GM18870 (cell line): ENCODE measurements around the gene FOXO1.
"Not testable (repeated sequence)": the region's sequence is repeated elsewhere in the genome, so short reads cannot be mapped to it uniquely, and the experiment has no call there.

Experiments used
- ATAC-seq: cut with Tn5 transposase; IDR thresholded peaks from one replicate; pipeline ENCODE4 v1.9.1; 2021; ENCODE audit warnings: moderate library complexity; ENCODE audit not compliant: unreplicated experiment

Gene FOXO1

DNA sequence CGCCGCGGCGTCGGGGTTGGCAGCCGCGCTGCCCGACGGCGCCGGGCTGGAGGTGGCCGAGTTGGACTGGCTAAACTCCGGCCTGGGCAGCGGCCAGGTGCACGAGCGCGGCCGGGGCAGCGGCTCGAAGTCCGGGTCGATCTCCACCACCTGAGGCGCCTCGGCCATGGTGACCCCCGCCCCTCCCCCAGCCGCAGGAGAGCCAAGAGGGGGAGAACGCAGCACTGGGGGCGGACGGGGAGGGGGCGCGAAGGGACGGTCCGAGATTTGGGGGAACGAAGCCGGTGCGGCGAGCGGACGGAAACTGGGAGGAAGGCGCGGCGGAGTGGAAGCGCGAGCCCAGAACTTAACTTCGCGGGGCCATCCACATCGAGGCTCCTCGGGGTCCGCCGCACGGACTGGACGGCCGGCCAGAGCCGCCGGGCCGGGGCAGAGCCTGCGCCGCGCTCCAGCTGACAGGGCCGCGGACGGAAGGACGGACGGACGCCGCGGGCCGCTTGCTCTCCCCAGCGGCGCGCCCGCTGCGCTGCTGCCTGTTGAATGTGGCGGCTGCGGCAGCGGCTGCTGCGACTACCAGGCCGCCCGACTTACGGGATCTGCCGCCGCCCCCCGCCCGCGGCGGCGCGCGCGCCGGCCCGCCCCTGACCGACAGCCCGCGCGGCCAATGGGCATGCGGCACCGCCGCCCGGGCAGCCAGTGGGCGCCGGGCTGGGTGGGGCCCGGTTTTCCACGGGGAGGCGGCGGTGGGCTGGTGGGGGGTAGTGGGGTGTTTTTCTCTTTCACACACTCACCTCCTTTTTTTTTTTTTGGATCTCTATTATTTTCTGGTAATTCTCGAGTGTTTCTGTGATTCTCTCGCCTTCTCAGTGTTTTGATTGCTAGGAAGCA, at the start of gene FOXO1:
TSS of gene FOXO1 (minus strand) at position 597 of the 888 bp plus-strand sequence. CDS start at position 168, 429 bp downstream.
- ATAC-seq: peak; percentile 24

GRCh38 chr13:40714433-40714832, 48.0 kb upstream of the FOXO1 start:
- ATAC-seq: not testable (repeated sequence)

GRCh38 chr13:40706439-40706838, 40.0 kb upstream of the FOXO1 start:
- ATAC-seq: no peak

GRCh38 chr13:40697711-40698110, 31.3 kb upstream of the FOXO1 start:
- ATAC-seq: peak; percentile 64

- no peak for ATAC-seq
Observed at GRCh38 chr13:40694426-40694825, 28.0 kb upstream of the FOXO1 start.

DNA sequence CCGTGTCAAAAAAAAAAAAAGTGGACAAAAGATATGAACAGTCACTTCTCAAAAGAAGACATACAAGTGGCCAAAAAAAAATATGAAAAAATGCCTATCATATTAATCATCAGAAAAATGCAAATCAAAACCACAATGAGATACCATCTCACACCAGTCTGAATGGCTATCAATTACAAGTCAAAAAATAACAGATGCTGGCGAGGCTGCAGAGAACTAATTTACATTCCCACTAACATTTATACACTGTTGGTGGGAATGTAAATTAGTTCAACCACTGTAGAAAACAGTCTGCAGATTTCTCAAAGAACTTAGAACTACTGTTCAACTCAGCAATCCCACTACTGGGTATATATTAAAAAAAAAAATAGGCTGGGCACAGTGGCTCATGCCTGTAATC, 26.5 kb upstream of the FOXO1 start:
- no peak for ATAC-seq

- no peak for ATAC-seq
Observed at GRCh38 chr13:40688781-40689180, 22.3 kb upstream of the FOXO1 start.

- no peak for ATAC-seq
Observed at GRCh38 chr13:40682449-40683240, 16.2 kb upstream of the FOXO1 start.

GRCh38 chr13:40681341-40682146, 15.1 kb upstream of the FOXO1 start:
- ATAC-seq: no peak

GRCh38 chr13:40680659-40681323, 14.3 kb upstream of the FOXO1 start:
- ATAC-seq: no peak

- no peak for ATAC-seq
Observed at GRCh38 chr13:40679480-40679985, 13.1 kb upstream of the FOXO1 start.

- ATAC-seq: no peak
Observed at GRCh38 chr13:40677064-40677463, 10.6 kb upstream of the FOXO1 start.

DNA sequence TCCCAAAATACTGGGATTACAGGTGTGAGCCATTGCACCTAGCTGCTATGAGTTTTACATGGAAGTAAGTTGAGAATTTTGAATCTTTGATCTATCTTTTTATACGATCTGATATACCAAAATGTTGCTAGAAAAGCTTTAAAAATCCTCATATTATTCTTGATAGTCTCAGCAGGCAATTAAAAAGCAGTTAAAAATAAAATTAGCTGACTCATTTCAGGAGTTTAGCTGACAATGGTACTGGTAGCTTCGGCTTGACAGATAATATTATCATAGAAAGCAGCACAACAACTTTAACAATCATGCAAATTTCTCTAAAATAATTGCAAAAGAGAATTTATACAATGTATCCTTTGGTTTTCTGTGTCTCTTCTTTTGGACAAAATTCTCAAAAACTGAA, 9.6 kb upstream of the FOXO1 start:
- no peak for ATAC-seq

- ATAC-seq: no peak
Observed at GRCh38 chr13:40673414-40673813, 7.0 kb upstream of the FOXO1 start.

GRCh38 chr13:40672765-40673397, 6.4 kb upstream of the FOXO1 start:
- no peak for ATAC-seq

DNA sequence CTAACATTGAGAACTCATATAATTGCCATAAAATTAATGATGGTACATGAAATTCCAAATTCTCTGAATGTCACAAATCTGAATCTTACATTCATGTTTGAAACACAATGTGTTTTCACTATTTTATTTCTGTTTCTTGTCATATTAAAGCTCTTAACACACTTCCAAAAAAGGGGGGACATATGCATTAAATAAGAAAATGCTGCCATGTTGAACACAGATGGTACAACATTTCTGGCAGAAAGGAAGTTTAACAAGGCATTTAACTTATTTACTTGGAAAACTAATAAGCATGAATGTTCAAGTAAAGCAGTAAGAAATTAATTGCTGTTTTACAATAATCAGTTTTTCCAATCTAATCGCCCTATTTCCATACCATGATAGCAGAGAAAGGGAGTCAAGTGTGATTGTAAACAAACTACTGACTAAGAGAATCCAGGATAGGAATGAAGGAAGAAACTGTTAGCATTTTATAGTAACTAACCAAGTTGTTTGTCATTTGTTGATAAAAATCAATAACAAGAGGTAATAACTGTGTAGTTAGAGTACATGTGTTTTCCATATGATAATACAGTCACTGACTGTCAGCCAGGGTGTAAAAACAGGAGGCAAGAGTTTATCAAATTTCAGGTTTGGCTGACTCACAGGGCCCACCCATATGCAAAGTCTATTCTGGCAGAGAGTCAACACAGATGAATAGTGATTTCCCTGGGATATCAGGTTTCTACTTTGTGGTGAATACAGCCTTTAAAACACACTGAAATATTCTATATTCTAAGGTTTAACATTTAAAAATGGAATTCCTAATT, 5.7 kb upstream of the FOXO1 start:
- ATAC-seq: no peak

DNA sequence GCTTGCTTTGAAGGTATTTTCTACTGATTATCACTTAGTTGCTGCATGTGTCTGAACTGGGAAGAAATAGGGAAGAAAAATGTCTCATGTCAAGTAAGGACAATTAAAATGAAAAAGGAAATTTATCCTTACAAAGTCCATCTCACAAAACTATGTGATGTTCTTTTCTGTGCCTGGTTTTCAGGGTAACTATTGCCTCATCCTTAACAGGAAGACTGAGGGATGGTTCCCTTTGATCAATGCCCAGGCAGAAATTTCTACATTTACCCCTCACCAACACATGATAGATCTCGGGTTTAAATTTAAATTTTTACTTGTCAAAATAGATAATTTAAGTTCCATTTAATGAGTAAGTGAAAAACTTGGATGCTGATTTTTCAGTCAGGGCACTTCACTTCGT, 3.9 kb upstream of the FOXO1 start:
- ATAC-seq: no peak

DNA sequence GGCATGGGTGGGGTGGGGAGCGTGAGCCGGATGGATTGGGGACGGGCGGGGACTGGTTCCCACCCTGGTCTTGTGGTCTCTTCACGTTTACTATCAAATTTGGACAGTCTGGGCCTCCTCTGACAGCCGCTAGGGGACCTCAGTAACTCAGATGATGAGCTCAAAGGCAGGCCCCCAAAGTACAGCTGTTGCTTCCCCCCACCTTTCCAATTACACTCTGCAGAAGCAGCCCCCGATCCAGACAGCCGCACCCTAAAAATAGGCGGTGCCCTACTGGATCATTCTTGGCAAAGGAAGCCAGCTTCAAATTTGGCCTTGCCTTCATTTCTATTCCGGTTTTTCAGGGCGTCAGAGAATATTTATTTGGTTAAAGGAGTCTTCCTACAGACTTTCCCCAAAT, 1.9 kb upstream of the FOXO1 start:
- no peak for ATAC-seq

GRCh38 chr13:40667622-40667978, 1.2 kb upstream of the FOXO1 start:
- no peak for ATAC-seq
